Liver (tissue), 3 donors: ENCODE results near the gene SPP2.

Source experiments
- EGR1 ChIP-seq, 2 donors: IDR thresholded peaks; 2 replicates each; pipeline ENCODE4 v1.6.1; 2016 to 2018; ENCODE audit warnings: antibody characterized with exemption in 2 of 2, low read depth in 2 of 2
- FOXA1 ChIP-seq: IDR thresholded peaks from 2 replicates; pipeline ENCODE4 v1.6.1; 2016; ENCODE audit warnings: antibody characterized with exemption
- FOXA2 ChIP-seq: IDR thresholded peaks from 2 replicates; pipeline ENCODE4 v1.6.1; 2016; ENCODE audit warnings: antibody characterized with exemption
- GABPA ChIP-seq, 2 donors: IDR thresholded peaks in 1 of 2; conservative IDR thresholded peaks in 1 of 2; 2 replicates each; pipeline ENCODE4 v1.6.1; 2016; ENCODE audit warnings: antibody characterized with exemption in 2 of 2, mild to moderate bottlenecking in 1 of 2, moderate library complexity in 1 of 2
- HNF4G ChIP-seq: IDR thresholded peaks from 2 replicates; pipeline ENCODE4 v1.6.1; 2016; ENCODE audit warnings: antibody characterized with exemption
- RAD21 ChIP-seq, 2 donors: IDR thresholded peaks; 2 replicates each; pipeline ENCODE4 v1.6.1; 2016; ENCODE audit warnings: antibody characterized with exemption in 2 of 2, mild to moderate bottlenecking in 2 of 2
- REST ChIP-seq: IDR thresholded peaks from 2 replicates; pipeline ENCODE4 v1.6.1; 2016; ENCODE audit warnings: antibody characterized with exemption, mild to moderate bottlenecking
- RXRA ChIP-seq, 2 donors: IDR thresholded peaks; 2 replicates each; pipeline ENCODE4 v1.6.1; 2017 to 2018; ENCODE audit warnings: antibody characterized with exemption in 2 of 2, mild to moderate bottlenecking in 1 of 2
- TAF1 ChIP-seq: conservative IDR thresholded peaks from 2 replicates; pipeline ENCODE4 v1.6.1; 2016; ENCODE audit warnings: antibody characterized with exemption, mild to moderate bottlenecking
- YY1 ChIP-seq: IDR thresholded peaks from 2 replicates; pipeline ENCODE4 v1.6.1; 2016; ENCODE audit warnings: antibody characterized with exemption, mild to moderate bottlenecking
- TF ChIP-seq, protein P1 (sequence below): fragments of 150-350 bp; IDR thresholded peaks from 2 replicates; pipeline ENCODE4 v1.5.1; 2017; ENCODE audit warnings: improper control_type of control experiment, low read depth, low read length; ENCODE audit not compliant: missing input control
- TF ChIP-seq, protein P2 (sequence below): IDR thresholded peaks from 2 replicates; pipeline ENCODE4 v1.6.1; 2016; ENCODE audit warnings: antibody characterized with exemption
- TF ChIP-seq, protein P3 (sequence below): IDR thresholded peaks from 2 replicates; pipeline ENCODE4 v1.6.1; 2016; ENCODE audit warnings: antibody characterized with exemption
- donor health status: healthy.
- donor health status: healthy.

GRCh38 chr2:234074751-234075517, 24.4 kb downstream of the SPP2 start:
- TF ChIP-seq, protein P1, sequence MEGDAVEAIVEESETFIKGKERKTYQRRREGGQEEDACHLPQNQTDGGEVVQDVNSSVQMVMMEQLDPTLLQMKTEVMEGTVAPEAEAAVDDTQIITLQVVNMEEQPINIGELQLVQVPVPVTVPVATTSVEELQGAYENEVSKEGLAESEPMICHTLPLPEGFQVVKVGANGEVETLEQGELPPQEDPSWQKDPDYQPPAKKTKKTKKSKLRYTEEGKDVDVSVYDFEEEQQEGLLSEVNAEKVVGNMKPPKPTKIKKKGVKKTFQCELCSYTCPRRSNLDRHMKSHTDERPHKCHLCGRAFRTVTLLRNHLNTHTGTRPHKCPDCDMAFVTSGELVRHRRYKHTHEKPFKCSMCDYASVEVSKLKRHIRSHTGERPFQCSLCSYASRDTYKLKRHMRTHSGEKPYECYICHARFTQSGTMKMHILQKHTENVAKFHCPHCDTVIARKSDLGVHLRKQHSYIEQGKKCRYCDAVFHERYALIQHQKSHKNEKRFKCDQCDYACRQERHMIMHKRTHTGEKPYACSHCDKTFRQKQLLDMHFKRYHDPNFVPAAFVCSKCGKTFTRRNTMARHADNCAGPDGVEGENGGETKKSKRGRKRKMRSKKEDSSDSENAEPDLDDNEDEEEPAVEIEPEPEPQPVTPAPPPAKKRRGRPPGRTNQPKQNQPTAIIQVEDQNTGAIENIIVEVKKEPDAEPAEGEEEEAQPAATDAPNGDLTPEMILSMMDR = no peak
- no peak for TF ChIP-seq REST
- no peak for TF ChIP-seq RAD21 (IDR thresholded peaks at IDR 0.05)
- TF ChIP-seq HNF4G = no peak
- TF ChIP-seq, protein P2, sequence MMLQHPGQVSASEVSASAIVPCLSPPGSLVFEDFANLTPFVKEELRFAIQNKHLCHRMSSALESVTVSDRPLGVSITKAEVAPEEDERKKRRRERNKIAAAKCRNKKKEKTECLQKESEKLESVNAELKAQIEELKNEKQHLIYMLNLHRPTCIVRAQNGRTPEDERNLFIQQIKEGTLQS = no peak
- no peak for TF ChIP-seq TAF1
- no peak for TF ChIP-seq FOXA1
- TF ChIP-seq YY1 = no peak
- no peak for TF ChIP-seq GABPA (IDR thresholded peaks at IDR 0.05 in 1 of 2, conservative IDR thresholded peaks at IDR 0.05 in 1 of 2)
- TF ChIP-seq EGR1 (IDR thresholded peaks at IDR 0.05; ENCODE audit: low read depth in 2 of 2) = no peak
- TF ChIP-seq, protein P3, sequence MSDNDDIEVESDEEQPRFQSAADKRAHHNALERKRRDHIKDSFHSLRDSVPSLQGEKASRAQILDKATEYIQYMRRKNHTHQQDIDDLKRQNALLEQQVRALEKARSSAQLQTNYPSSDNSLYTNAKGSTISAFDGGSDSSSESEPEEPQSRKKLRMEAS = no peak
- TF ChIP-seq RXRA (IDR thresholded peaks at IDR 0.05) = no peak
- TF ChIP-seq FOXA2 = no peak
